Astrocyte (in vitro differentiated cells and primary cell): ENCODE measurements around the gene ZFYVE26.

Experiments
- CTCF ChIP-seq: IDR thresholded peaks from 2 replicates; pipeline ENCODE4 v1.5.1; 2011; ENCODE audit warnings: low read depth, mild to moderate bottlenecking, inconsistent platforms, low read length, moderate library complexity; ENCODE audit not compliant: insufficient read depth
- EZH2 ChIP-seq: IDR thresholded peaks from 2 replicates; pipeline ENCODE4 v1.6.1; 2012; ENCODE audit warnings: mild to moderate bottlenecking, low read length, inconsistent platforms; ENCODE audit not compliant: insufficient read depth

- no peak for TF ChIP-seq CTCF
- no peak for TF ChIP-seq EZH2
These were observed 77.5 kb downstream of the ZFYVE26 start for GRCh38 chr14:67738740-67739504.
